Activated CD8-positive, alpha-beta memory T cell treated with anti-CD3 and anti-CD28 coated beads for 24 hours (primary cell): ENCODE data around the gene CES5A.
"Not testable (repeated sequence)": the region's sequence is repeated elsewhere in the genome, so short reads cannot be mapped to it uniquely, and the experiment has no call there.

Experiments
- DNase-seq: peaks from one replicate; pipeline ENCODE4 v3.0.0-alpha.2; 2020

The CES5A gene

DNA sequence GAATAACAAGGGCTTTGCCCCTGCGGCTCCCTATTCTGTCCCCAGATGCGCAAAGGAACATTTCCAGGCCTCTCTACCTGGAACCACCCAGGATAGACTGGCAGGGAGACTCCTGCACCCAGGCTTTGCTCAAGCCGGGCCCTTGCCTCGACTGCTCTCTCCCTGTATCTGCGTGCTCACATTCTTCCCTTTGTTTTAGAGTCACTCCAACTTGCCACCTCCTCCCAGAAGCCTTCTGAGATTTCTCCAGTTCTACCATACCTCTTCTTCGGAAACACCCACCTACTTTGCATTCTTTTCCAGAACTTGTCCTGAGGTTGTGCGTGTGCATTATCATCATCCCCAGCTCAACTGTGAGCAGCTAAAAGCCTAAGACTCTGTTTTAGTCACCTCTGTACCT lies 3.0 kb downstream of the CES5A start:
- DNase-seq, result no peak

DNA sequence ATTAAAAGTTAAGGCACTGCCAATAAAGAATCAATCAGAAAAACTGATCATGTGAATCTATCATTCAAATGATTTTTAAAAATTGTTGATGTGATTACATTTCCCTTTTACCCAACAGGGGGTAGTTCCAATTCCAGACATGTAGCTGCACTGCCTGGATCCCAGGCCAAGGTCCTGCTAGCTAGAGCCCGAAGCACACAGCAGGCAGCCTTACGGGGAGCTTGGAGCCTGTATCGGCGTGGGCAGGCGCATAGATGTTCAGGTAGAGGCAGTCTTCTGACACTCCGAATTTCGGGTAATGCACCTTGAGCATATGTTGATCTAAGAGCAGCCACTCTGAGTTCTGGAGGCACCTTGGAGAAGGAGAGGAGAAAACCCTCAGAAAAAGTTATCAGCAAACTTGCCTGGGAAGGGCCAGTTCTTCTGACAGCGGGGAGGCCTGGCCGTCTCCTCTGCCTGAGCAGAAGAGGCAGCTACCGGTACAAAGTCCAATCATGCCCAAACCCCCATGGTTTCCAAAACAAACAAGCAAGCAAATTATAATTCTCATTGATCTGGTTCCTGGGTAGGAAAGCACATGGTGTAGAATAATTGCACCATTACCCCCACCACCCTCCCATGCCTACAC lies 3.6 kb downstream of the CES5A start:
- DNase-seq, result no peak

DNA sequence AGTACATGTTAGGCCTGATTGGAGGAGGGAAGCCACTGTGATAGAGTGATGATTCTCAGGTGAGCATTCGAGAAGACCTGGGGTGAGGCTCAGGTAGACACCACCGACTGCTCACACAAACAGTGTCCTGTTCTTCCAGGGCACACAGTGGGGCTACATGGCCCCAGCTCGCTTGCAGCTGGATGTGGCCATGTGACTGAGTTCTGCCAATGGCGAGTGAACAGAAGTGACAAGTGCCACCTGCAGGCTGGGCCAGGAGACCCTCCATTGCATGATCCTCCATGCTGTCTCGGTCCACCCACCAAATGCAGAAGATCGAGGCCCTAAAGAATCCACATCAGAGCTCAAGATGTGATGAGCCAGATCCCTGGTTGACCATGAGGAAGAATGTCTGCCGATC lies 6.2 kb downstream of the CES5A start:
- DNase-seq, result no peak

- DNase-seq, result no peak
Observed at GRCh38 chr16:55868137-55868536, 7.0 kb downstream of the CES5A start.

GRCh38 chr16:55861288-55861687 lies 13.9 kb downstream of the CES5A start:
- no peak for DNase-seq

DNA sequence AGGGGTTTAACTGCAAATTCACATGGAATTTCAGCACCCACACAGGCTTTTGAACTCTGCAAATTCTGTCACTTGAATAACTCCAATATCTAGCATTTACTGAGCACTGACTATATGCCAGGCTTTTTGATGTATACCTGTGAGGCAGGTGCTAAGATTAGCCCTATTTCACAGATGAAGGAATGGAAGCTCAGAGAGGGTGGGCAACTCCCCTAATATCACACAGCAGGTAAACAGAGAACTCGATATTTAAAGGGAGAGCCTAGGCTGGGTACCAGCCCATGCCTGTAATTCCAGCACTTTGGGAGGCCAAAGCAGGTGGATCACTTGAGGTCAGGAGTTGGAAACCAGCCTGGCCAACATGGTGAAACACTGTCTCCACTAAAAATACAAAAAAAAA lies 17.5 kb downstream of the CES5A start:
- not testable (repeated sequence) for DNase-seq

GRCh38 chr16:55856950-55857349 lies 18.2 kb downstream of the CES5A start:
- DNase-seq, result no peak

GRCh38 chr16:55853114-55853513 lies 22.1 kb downstream of the CES5A start:
- no peak for DNase-seq

DNA sequence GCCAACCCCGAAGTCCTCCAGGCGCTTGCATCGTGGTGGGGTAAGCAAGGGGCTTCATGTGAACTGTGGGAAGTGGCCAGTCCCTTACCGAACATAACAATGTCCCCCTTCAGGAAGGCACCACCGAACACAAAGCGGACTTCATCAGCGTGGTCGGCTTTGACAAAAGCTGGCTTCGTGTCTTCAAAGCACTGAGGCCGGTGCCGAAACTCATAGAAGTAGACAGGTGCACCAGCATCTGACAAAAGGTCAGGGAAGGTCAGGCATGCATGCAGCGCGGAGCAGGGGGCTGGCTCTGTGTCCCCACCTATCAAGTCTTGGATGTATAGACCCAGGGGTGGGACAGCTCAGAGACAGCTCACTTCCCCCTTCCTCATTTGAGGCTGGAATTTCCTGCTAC lies 25.6 kb downstream of the CES5A start:
- no peak for DNase-seq

DNA sequence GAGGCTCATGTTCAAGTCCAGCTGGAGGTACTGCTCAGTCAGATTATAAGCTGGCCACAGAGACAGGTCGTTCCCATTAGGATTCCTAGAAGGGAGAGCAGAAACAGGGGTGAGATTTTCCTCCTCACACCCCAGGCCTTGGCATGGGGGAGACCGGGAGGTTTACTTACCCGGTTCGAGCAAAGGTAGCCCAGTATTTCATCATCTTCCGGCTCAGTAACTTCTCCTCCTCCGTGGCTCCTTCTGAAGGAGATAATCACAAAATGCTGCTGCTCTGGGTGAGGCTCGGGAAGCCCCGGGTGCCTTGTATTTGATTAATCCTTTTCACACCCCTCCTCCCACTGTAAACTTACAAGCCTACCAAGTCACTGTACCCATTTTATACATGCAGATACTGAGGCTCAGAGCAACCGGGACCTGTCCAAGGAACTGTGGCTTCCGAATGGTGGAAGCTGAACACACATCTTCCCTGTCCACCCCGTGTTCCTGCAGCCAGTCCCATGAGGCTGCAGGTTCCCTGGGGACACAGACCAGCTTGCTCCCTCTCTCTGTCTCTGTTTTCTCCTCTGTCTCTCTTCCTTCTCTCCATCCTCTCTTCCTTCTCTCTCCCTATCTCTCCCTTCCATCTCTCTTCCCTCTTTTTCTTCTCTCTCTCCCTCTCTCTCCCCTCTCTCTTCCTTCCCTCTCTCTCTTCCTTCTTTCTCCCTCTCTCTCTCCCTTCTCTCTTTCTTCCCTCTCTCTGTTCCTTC lies 28.4 kb downstream of the CES5A start:
- DNase-seq, result no peak

- no peak for DNase-seq
Observed at GRCh38 chr16:55843105-55843395, 32.1 kb downstream of the CES5A start.

- DNase-seq, result no peak
Observed at GRCh38 chr16:55842369-55843104, 32.6 kb downstream of the CES5A start.

GRCh38 chr16:55839115-55839514 lies 36.1 kb downstream of the CES5A start:
- DNase-seq, result no peak

- DNase-seq, result no peak
Observed at GRCh38 chr16:55836158-55836611, 39.0 kb downstream of the CES5A start.

DNA sequence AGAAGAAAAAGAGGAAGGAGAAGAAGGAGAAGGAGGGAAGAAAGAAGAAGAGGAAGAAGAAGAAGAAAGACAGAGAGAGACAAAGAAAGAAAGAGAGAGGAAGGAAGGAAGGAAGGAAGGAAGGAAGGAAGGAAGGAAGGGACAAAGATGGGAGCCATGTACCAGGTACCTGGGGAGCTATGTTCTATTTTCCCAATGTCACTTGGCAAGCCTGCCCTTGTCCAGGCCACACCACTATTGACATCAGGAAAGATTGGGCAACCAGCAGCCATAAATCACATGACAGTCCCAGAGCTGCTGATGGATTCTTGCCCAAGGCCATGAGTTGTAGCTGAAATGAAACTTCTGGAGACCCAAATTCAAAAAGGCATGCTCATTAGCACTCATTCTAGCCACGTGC lies 39.6 kb downstream of the CES5A start:
- DNase-seq, result no peak

GRCh38 chr16:55835173-55835572 lies 40.0 kb downstream of the CES5A start:
- DNase-seq, result not testable (repeated sequence)

DNA sequence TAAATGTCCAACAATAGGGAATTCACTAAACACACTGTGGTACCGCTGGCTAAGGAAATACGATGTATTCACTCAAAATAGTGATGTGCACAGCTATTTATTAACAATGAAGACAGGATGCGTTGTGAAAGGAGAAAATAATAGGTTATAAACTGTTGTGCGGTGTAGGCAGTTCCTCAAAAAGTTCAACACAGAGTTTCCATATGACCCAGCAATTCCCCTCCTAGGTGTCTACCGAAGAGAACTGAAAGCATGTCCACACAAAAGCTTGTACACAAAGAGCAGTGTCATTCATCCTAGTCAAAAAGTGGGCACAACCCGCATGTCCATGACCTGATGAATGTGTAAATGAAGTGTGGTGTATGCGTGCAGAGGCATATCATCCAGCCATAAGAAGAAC lies 41.1 kb downstream of the CES5A start:
- no peak for DNase-seq

DNA sequence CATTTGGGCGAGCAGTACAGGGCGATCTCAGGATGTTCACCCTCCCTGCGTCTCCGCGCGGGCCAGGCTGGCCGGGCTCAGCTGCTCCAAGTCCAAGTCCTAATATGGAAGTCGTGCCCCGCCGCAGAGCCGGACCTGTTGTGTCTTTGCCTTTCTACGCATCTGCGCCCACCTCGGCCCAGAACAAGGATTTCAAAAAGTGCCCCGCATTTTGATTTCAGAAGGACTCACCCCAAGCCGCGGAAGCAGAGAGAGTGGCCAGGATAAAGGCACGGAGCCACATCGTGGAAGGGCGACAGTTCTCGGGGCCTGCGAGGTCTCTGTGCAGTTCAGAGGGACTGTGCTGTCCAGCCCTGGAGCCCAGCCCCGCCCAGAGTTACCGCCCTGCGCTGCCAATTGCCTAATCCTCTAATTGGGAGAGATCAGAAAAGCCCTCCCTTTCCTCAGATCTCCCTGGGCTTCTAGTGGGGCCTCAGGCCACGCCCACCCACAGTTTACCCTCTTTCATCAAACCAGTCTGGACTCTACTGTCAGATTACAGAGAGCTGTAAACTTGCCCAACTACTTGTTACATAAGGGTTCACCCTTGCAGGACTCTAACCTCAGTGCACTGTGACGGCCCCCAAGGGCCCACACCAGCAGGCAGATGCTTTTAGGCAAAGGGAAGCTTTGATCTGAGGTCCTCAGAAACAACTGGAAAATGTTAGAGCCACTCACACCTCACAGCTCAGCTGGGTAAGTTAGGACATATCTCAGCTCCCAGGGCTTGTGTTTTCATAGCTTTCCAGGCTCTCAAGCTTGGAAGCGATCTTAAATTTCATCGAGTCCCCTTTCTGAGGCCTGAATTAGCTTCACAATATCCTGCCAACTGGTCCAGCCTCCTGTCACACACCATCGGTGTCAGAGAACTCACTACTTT lies 42.1 kb downstream of the CES5A start, which contains the start of gene CES1:
CES1 (minus strand) TSS at position 324 of the 919 bp plus-strand sequence; CDS start at position 283, 41 bp downstream.
- no peak for DNase-seq

DNA sequence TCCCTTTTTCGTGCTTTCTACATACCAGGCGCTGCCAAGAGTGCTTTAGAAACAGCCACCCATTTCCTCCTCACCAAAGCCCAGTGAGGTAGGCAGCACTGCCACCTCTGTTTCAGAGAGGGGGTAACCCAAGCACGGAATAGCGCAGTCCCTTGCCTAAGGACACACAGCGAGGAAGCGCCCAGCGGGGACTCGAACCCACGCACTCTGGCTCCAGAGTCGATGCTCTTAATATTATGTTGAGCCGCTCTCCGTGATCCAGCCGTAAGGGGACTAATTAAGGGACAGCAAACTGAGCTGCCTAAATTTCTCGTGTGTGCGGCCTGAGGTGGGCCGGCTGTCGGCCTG lies 42.8 kb downstream of the CES5A start:
- no peak for DNase-seq

GRCh38 chr16:55830658-55831294 lies 44.4 kb downstream of the CES5A start:
- DNase-seq, result no peak

DNA sequence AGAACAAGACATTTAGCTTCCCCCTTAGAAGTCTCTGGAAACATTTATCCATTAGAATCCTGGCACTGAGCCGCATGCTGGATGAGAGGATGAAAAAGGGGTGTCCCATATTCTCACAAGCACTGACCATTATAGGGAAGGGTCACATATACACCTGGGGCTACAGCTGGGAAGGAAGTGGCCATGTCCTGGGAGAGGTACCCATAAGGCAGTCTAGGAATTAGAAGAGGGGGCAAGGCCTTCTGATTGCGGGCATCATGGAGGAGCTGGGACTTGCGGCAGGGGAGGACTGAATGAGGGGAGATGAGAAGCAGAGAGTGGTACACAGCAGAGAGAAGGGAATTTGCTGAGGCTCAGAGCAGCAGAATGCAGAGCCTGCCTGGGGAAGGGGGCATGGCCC lies 45.9 kb downstream of the CES5A start:
- DNase-seq, result not testable (repeated sequence)

DNA sequence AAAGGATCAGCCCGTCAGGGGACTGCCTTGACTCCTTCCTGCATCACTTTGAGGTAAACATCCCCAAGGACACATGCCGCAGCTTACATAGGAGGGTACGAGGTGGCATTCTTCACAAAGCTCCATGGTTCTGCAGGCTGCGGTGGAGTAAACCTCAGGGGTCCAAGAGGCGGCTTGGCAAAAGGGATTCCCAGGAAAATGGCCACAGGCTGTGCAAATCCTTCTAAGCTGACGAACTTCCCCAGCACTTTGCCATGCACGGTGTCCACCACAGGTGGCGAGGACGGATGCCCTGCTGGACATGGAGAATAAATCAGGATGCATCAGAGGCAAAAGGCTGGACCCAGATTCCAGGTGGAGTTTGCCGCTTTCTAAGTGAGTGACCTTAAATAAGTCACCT lies 46.5 kb downstream of the CES5A start:
- DNase-seq, result no peak
